Measurements from ENCODE around the gene ARHGDIG.
"Not testable (repeated sequence)": the region's sequence is repeated elsewhere in the genome, so short reads cannot be mapped to it uniquely, and the experiment has no call there.

The ARHGDIG gene

GRCh38 chr16:264440-264951, 15.9 kb upstream of the ARHGDIG start:
- DNase-seq: no peak

- no peak for DNase-seq
These were observed 15.3 kb upstream of the ARHGDIG start for GRCh38 chr16:265002-265529.

- no peak for DNase-seq
These were observed 14.7 kb upstream of the ARHGDIG start for GRCh38 chr16:265711-266110.

- no peak for DNase-seq
These were observed 13.9 kb upstream of the ARHGDIG start for GRCh38 chr16:266258-267164.

GRCh38 chr16:267562-267961, 12.8 kb upstream of the ARHGDIG start:
- DNase-seq: not testable (repeated sequence)

- DNase-seq: no peak
These were observed 12.0 kb upstream of the ARHGDIG start for GRCh38 chr16:268141-269053.

- no peak for DNase-seq
These were observed 11.2 kb upstream of the ARHGDIG start for GRCh38 chr16:269061-269796.

GRCh38 chr16:270381-271255, 9.8 kb upstream of the ARHGDIG start:
- no peak for DNase-seq

GRCh38 chr16:272633-273546, 7.5 kb upstream of the ARHGDIG start:
- DNase-seq: no peak

GRCh38 chr16:273547-274421, 6.6 kb upstream of the ARHGDIG start:
- DNase-seq: no peak

- no peak for DNase-seq
These were observed 5.2 kb upstream of the ARHGDIG start for GRCh38 chr16:275041-275641.

GRCh38 chr16:275786-276232, 4.6 kb upstream of the ARHGDIG start, which contains the start of gene RGS11:
TSS of gene RGS11 (minus strand) at chr16:275944. CDS start at chr16:275911, 33 bp downstream.
- DNase-seq: no peak

- no peak for DNase-seq
These were observed 3.8 kb upstream of the ARHGDIG start for GRCh38 chr16:276426-277077.

- no peak for DNase-seq
These were observed 1.5 kb upstream of the ARHGDIG start for GRCh38 chr16:278863-279366.

GRCh38 chr16:279531-279930, 860 bp upstream of the ARHGDIG start:
- DNase-seq: no peak

- DNase-seq: no peak
These were observed 358 bp upstream of the ARHGDIG start for GRCh38 chr16:280005-280460.

GRCh38 chr16:280991-281659, 734 bp downstream of the ARHGDIG start:
- DNase-seq: no peak

All from NCI-H187 (cell line).